Ascending aorta (tissue), 2 donors: ENCODE results near the gene TDRD9. TPM values are rescaled to one million over a fixed set of nuclear protein-coding genes. Genes with fewer than 3 reads are reported as not detected.

Experiments used
- DNase-seq, 2 donors: peaks; one replicate each; pipeline ENCODE4 v3.0.0-alpha.2; 2019; ENCODE audit warnings: low spot score in 2 of 2
- H3K27ac ChIP-seq, 2 donors: fragments of 200-600 bp; sonication (generic); one replicate each; pipeline ENCODE4 v1.5.1; 2016 to 2017; ENCODE audit warnings: mild to moderate bottlenecking in 1 of 2
- H3K27me3 ChIP-seq: fragments of 200-600 bp; sonication (generic); one replicate; pipeline ENCODE4 v1.5.1; 2017
- H3K36me3 ChIP-seq, 2 donors: fragments of 200-600 bp; sonication (generic); one replicate each; pipeline ENCODE4 v1.5.1; 2016
- H3K4me1 ChIP-seq, 2 donors: fragments of 200-600 bp; sonication (generic); one replicate each; pipeline ENCODE4 v1.5.1; 2016 to 2017; ENCODE audit warnings: mild to moderate bottlenecking in 1 of 2
- H3K4me3 ChIP-seq, 2 donors: fragments of 200-600 bp; sonication (generic); one replicate each; pipeline ENCODE4 v1.5.1; 2016 to 2017; ENCODE audit warnings: mild to moderate bottlenecking in 1 of 2
- H3K9me3 ChIP-seq, 2 donors: fragments of 200-600 bp; sonication (generic); one replicate each; pipeline ENCODE4 v1.5.1; 2016
- CTCF ChIP-seq, 3 experiments: fragments of 200-600 bp in 2 of 3; fragments of 450-650 bp in 1 of 3; sonication (generic) in 2 of 3; IDR thresholded peaks; one replicate each; pipeline ENCODE4 v1.5.1; 2016 to 2019; ENCODE audit warnings: antibody characterized with exemption in 3 of 3, mild to moderate bottlenecking in 1 of 3, moderate library complexity in 1 of 3
- intact Hi-C: fragments of 100-400 bp; cut with DNase I; formaldehyde crosslinking; loops from one replicate; pipeline ENCODE4 v1.15.1; 2023
- total RNA-seq: library from RNA; depleted of rRNA; stranded (reverse); fragments of >200 nt; gene quantifications from one replicate; pipeline ENCODE4 v1.1.0, GENCODE V29; 2016

TDRD9 gene
- total RNA-seq, 1 donor from 2014 or later = 1.4 TPM

GRCh38 chr14:104086210-104086660, 158.0 kb downstream of the TDRD9 start:
- no peak for DNase-seq

GRCh38 chr14:104086661-104087461, 158.6 kb downstream of the TDRD9 start:
- no peak overlapping the region for H3K4me3 ChIP-seq
- DNase-seq = no peak
- peaks cover 9% of the 10 kb centered on the region for H3K27me3 ChIP-seq
- H3K36me3 ChIP-seq = no peaks in the 10 kb centered on the region
- intact Hi-C loops = loop anchor here (10.0 kb wide), 1 partner anchor 548 kb away; no protein-coding TSS in a partner anchor
- no peak overlapping the region for H3K27ac ChIP-seq
- H3K9me3 ChIP-seq = no peaks in the 10 kb centered on the region
- no peaks in the 10 kb centered on the region for H3K4me1 ChIP-seq
- no peak for TF ChIP-seq CTCF (IDR thresholded peaks at IDR 0.05)

More at GRCh38 chr14:104086210-104086660, 158.0 kb downstream of the TDRD9 start:
- H3K27me3 ChIP-seq = peaks cover 9% of the 10 kb centered on the region
- H3K9me3 ChIP-seq = no peaks in the 10 kb centered on the region
- no peaks in the 10 kb centered on the region for H3K4me1 ChIP-seq
- no peak overlapping the region for H3K4me3 ChIP-seq
- no peak overlapping the region for H3K27ac ChIP-seq
- no peaks in the 10 kb centered on the region for H3K36me3 ChIP-seq
- intact Hi-C loops = loop anchor here (10.0 kb wide), 1 partner anchor 549 kb away; no protein-coding TSS in a partner anchor
- no peak for TF ChIP-seq CTCF (IDR thresholded peaks at IDR 0.05)

GRCh38 chr14:104087505-104087904, 159.2 kb downstream of the TDRD9 start:
- no peak for DNase-seq
- Histone ChIP-seq H3K4me3 (no peak overlapping the region), H3K36me3 (no peaks in the 10 kb centered on the region), H3K4me1 (no peaks in the 10 kb centered on the region), H3K27ac (no peak overlapping the region), H3K27me3 (peaks cover 9% of the 10 kb centered on the region), H3K9me3 (no peaks in the 10 kb centered on the region)
- intact Hi-C loops = loop anchor here (10.0 kb wide), 1 partner anchor 547 kb away; no protein-coding TSS in a partner anchor
- no peak for TF ChIP-seq CTCF (IDR thresholded peaks at IDR 0.05)

GRCh38 chr14:104087981-104088850, 160.0 kb downstream of the TDRD9 start:
- H3K27me3 ChIP-seq = peaks cover 9% of the 10 kb centered on the region
- DNase-seq = no peak

More at GRCh38 chr14:104087981-104088850, 160.0 kb downstream of the TDRD9 start:
- Histone ChIP-seq H3K4me3 (no peak overlapping the region), H3K27ac (no peak overlapping the region), H3K9me3 (no peaks in the 10 kb centered on the region), H3K36me3 (no peaks in the 10 kb centered on the region), H3K4me1 (no peaks in the 10 kb centered on the region)
- intact Hi-C loops = loop anchor here (10.0 kb wide), 1 partner anchor 547 kb away; no protein-coding TSS in a partner anchor
- no peak for TF ChIP-seq CTCF (IDR thresholded peaks at IDR 0.05)
